ENCODE measurements around the gene TOPORS. TPM values are rescaled to one million over a fixed set of nuclear protein-coding genes. Genes with fewer than 3 reads are reported as not detected.
A peak's percentile ranks its signal among the peaks of the same experiment; 100 is the strongest.
"Not testable (repeated sequence)": the region's sequence is repeated elsewhere in the genome, so short reads cannot be mapped to it uniquely, and the experiment has no call there.

Gene TOPORS
- total RNA-seq, 2 donors from 2014 or later, result 8.5 to 9.5 TPM

DNA sequence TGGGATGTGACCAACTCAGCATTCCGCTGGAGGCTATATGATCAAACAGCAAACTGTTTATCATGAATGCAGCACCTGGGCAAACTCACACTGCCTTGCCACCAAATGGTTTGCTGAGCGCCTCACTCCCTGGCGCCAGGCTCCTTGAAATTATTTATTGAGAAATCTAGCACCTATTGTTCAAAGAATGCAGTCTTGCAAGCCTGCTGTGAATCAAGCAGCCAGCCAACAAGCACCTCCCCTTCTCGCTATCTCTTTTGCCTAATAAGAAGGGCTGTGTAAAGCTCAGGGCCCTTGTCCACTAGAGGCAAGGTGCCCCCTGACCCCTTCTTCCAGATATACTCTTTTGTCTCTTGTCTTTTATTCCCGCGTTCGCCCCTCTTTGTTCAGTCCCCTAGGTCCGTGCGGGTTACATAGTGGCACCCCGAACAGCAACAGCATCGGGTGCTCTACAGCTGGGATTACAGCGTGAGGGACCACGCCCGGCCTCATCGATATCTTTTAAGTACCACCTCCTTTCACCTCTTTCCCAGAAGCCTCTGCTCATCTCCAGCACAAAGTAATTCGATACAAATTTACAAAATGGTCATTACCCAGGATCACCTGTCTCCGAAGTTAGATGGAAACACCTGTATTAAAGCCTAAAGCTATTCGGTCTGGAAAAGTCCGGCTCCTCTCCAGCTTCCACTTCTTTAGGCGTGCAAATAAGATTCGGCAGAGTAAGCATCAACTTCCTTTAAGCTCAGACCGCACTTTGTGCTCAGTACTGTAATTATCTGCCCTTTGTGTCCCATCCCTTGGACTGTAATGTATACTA lies 27.3 kb downstream of the TOPORS start:
- peak; percentile 12 to 45 for ATAC-seq
- no peak for DNase-seq
- intact Hi-C loops (cut with DNase I), result no loop called here

DNA sequence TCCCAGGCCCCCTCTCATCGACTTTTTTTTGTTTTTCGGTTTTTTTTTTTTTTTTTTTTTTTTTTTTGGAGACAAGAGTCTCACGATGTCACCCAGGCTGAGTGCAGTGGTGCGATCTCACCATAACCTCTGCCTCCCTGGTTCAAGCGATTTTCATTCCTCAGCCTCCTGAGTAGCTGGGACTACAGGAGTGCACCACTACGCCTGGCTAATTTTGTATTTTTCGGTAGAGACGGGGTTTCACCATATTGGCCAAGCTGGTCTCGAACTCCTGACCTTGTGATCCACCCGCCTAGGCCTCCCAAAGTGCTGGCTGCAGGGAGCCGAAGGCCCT lies 27.9 kb downstream of the TOPORS start:
- ATAC-seq; DNase-seq; intact Hi-C loops (cut with DNase I): not testable (repeated sequence)

- no peak for ATAC-seq
- intact Hi-C loops (cut with DNase I), result no loop called here
These were observed 28.5 kb downstream of the TOPORS start for GRCh38 chr9:32523910-32524309.

DNA sequence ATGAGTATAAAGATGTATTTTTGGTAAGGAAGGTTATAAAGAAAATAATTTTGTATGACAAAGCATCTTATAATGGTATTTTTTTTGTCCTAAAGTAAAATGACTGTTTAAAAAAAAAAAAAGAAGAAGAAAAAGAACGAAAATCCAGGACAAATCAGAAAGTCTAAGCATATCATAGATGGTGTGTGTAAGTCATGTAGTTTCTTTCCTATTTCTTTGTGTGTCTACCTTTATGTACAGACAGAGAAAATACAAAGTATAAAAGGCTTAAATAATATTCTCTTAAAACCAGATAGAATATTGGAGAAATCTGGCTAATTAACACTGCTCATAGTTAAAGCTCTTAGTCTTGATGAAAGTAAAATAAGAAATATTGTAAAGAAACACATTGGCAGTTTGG lies 34.1 kb downstream of the TOPORS start:
- ATAC-seq (no peak), DNase-seq (no peak)
- intact Hi-C loops (cut with DNase I), result no loop called here

More at GRCh38 chr9:32523910-32524309, 28.5 kb downstream of the TOPORS start:
- no peak for DNase-seq

DNA sequence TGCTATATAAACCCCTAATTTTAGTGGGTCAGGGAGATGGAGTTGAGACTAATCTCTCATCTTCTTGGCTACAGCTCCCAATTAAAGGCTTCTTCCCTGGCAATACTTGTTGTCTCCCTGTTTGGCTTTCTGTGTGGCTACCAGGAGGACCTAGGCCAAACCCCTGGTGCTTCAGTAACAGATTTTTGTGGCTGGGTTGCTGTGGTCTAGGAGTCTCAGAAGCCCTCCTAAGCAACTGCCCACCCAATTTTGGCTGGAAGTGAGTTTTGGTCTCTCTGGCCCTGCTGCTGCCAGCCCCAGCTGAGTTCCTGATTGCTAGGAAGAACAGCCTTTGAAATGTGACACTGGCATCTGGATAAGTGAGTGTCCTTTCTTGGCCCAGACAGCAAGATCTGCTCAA lies 36.1 kb downstream of the TOPORS start:
- DNase-seq (no peak), ATAC-seq (no peak)
- intact Hi-C loops (cut with DNase I), result no loop called here

DNA sequence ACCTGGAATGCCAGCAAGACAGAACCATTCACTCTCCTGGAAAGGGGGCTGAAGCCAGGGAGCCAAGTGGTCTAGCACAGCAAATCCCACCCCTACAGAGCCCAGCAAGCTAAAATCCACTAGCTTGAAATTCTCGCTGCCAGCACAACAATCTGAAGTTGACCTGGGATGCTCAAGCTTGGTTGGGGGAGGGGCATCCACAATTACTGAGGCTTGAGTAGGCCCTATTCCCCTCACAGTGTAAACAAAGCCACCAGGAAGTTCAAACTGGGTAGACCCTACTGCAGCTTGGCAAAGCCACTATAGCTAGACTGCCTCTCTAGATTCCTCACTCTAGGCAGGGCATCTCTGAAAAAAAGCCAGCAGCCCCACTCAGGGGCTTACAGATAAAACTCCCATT lies 43.7 kb downstream of the TOPORS start:
- intact Hi-C loops (cut with DNase I), result no loop called here
- ATAC-seq, result no peak
- DNase-seq, result no peak

GRCh38 chr9:32503008-32503407 lies 49.4 kb downstream of the TOPORS start:
- intact Hi-C loops (cut with DNase I), result no loop called here
- no peak for DNase-seq
- no peak for ATAC-seq

DNA sequence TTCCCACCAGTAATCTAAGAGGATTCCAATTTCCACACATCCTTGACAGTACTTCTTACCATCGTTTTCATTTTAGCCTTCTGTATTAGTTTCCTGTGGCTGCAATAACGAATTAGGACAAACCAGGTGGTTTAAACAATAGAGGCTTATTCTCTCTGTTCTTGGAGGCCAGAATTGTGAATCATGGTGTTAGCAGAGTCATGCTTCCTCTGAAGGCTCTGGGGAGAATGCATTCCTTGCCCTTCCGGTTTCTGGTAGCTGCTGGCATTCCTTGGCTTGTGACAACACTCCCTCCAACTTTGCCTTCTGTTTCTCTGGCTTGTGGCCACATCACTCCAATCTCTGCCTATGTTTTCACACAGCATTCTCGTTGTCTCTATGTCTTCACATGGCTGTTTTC lies 49.9 kb downstream of the TOPORS start:
- ATAC-seq, result no peak
- intact Hi-C loops (cut with DNase I), result no loop called here

GRCh38 chr9:32501868-32502267 lies 50.5 kb downstream of the TOPORS start:
- intact Hi-C loops (cut with DNase I), result no loop called here
- ATAC-seq (no peak), DNase-seq (no peak)

More for the DNA sequence above, 49.9 kb downstream of the TOPORS start:
- no peak for DNase-seq

GRCh38 chr9:32500768-32501167 lies 51.6 kb downstream of the TOPORS start:
- intact Hi-C loops (cut with DNase I), result no loop called here
- no peak for DNase-seq
- no peak for ATAC-seq

DNA sequence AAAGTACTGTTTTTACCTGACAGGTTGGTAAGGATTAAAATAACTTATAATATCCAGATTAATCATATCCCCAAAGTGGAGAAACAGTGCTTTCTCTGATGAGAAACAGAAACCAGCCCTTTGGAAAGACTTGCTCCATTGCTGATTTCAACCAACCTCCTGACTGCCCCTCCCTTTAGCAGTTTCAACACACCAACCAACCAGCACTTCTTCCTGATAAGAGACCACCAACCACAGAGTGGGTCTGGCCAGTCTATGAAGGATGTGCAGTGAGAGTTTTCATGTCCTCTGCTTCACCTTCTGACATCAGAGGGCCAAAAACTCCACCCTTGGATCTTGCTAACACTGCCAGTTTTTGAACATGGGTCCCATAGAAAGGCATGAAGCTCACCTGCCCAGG lies 54.5 kb downstream of the TOPORS start:
- intact Hi-C loops (cut with DNase I), result no loop called here
- ATAC-seq, result no peak

DNA sequence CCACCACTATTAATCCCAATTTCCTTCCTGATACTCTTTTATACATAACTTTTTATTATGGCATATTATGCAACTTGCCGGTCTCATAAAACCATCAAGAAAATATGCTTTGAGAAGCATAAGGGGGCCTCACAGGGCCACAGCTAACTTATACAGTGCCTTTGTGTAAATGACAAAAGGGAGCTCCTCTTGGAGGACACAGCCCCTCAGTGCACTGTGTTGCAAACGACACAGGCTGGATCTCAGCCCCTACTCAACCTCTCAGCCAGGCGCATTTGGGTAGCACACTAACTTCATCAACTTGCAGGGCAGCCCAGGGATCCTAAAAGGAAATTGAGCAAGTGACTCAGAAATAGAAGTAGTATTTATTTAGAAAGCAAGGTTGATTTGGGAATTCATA lies 61.8 kb downstream of the TOPORS start:
- intact Hi-C loops (cut with DNase I), result no loop called here

More for the DNA sequence above, 54.5 kb downstream of the TOPORS start:
- no peak for DNase-seq

More for the DNA sequence above, 61.8 kb downstream of the TOPORS start:
- DNase-seq, result no peak
- ATAC-seq, result no peak

Other genes with a start within 250 kb of the TOPORS start
- 10 to 100 TPM; 59.6 to 62.0 TPM for gene ACO1, start 167.9 kb downstream of the TOPORS start, total RNA-seq
- 1 to 10 TPM; 4.1 to 6.6 TPM for gene RIGI, start 26.4 kb downstream of the TOPORS start, total RNA-seq
- 10 to 100 TPM; 15.1 to 17.9 TPM for gene SMIM27, start 259 bp downstream of the TOPORS start, total RNA-seq
- 100 to 1,000 TPM; 113 to 127 TPM for gene NDUFB6, start 20.6 kb upstream of the TOPORS start, total RNA-seq
- gene TAF1L, start 83.1 kb upstream of the TOPORS start, total RNA-seq, result not detected
- gene TMEM215, start 231.0 kb upstream of the TOPORS start, total RNA-seq, result not detected